Lower leg skin (tissue), 3 donors: ENCODE data around the gene TYMP.

Source experiments
- CTCF ChIP-seq, 3 donors: fragments of 450-650 bp; IDR thresholded peaks; one replicate each; pipeline ENCODE4 v1.5.1; 2016; ENCODE audit warnings: antibody characterized with exemption in 3 of 3, mild to moderate bottlenecking in 3 of 3, moderate library complexity in 2 of 3
- POLR2A ChIP-seq, 2 donors: fragments of 450-650 bp; IDR thresholded peaks; one replicate each; pipeline ENCODE4 v1.6.1; 2016 to 2017; ENCODE audit warnings: antibody characterized with exemption in 2 of 2, mild to moderate bottlenecking in 1 of 2, moderate library complexity in 1 of 2

- TF ChIP-seq POLR2A (IDR thresholded peaks at IDR 0.05) (no peak), CTCF (IDR thresholded peaks at IDR 0.05) (no peak)
Measured at GRCh38 chr22:50546326-50547262, 16.8 kb upstream of the TYMP start.
